ENCODE data around the gene ACLY.
A peak's percentile ranks its signal among the peaks of the same experiment; 100 is the strongest.
"Not testable (repeated sequence)": the region's sequence is repeated elsewhere in the genome, so short reads cannot be mapped to it uniquely, and the experiment has no call there.

The ACLY gene

DNA sequence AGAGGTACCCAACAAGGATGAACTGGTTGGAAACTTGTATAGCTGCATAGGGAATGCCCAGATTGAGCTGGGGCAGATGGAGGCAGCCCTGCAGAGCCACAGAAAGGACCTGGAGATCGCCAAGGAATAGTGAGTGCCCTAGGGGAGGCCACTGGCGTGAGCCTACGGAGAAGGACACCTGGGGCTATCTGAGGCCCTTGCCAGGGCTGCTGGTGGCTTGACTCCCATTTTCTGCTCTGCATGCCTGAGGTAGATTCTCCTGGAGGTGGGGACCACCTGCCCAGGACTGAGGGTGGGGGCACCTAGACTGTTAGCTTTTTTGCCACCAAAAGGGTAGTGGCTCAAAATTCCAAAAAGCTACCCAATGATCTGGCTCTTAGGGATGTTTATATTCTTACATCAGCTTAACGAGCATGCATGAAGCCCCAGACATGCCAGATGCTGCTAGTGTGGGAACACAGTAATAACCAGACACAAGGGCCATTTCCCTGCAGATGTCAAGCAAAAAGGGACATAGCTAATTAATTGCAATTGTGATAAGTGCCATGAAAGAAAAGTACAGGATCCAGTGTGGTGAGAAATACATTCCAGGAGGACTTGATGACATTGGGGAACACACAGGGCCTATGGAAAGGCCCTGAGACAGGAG, 20.4 kb upstream of the ACLY start:
- DNase-seq (ENCODE audit: low spot score) = no peak

DNA sequence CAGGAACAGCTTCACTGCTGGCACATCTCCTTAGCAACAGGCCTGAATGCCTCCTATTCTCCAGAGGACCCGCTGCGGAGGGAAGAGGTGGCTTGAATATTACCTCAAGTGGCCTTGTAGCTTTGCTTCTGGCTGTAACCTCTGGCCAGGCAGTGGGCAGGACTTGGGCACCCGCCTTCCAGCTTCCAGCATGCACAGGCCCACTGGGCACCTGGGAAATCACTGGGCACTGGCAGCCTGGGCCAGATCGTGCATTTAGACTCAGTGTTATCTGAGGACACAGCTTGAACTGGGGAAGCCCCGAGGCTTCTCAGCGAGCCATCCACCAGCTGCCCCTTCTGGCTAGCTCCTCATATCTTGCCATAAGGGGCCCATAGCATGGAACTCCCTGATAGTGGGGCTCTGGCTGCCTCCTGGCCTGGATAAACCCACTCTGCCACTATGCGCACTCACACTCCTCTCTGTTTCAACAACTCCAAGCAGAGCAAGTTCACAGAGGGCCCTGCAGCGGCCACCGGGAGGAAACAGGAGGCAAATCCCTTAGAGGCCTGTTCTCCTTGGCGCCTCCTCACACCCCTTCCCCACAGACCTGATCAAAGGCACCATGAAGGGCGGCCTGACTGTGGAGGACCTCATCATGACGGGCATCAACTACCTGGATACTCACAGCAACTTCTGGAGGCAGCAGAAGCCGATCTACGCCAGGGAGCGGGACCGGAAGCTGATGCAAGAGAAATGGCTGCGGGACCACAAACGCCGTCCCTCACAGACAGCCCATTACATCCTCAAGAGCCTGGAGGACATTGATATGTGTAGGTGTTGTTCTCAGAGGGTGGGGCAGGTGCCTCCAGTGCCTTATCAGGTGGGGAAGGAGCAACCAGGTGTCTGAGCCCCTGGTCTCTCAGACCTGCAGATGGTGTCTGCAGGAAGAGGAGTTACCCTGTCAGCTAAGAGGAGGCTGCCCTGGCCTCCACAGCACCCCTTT, 19.5 kb upstream of the ACLY start:
- no peak for DNase-seq (ENCODE audit: low spot score)

DNA sequence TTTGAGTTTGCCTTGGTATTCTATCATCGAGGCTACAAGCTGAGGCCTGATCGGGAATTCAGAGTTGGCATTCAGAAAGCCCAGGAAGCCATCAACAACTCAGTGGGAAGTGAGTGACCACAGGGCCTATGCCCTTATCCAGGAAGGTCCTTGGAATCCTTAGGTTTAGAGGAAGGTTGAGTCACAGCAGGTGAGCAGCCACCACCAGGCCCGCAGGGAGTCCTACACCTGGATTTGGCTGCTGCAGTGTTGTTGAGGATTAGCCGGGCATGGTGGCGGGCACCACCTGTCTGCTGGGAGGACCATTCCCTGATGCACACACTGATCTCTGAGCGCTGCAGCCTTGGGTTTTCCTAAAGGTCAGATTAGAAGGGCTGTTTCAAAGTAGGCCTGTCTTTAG, 16.9 kb upstream of the ACLY start:
- no peak for DNase-seq (ENCODE audit: low spot score)

DNA sequence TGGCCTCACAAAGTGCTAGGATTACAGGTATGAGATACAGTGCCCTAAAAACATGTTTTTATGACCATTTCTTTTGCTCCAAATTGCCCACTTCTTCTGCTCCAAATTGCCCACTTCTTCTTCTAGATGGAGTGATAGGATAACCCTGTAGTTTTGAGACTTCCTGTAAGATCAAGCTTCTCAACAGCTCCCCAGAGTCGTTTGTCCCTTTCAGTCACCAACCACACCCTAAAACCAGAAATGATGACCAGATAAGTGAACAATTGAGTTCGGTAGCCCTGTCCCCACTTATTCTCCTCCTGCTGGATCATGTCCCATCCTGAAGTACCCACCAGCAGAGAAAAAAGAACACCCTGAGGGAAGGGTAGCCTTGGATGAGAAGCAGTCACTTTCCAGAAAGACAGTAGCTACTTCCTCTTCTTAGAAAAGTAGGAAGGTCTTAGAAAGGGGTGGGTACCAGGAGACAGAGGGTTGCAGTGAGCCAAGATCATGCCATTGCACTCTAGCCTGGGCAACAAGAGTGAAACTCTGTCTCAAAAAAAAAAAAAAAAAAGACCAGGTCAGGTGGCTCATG, 14.2 kb upstream of the ACLY start:
- no peak for DNase-seq (ENCODE audit: low spot score)

DNA sequence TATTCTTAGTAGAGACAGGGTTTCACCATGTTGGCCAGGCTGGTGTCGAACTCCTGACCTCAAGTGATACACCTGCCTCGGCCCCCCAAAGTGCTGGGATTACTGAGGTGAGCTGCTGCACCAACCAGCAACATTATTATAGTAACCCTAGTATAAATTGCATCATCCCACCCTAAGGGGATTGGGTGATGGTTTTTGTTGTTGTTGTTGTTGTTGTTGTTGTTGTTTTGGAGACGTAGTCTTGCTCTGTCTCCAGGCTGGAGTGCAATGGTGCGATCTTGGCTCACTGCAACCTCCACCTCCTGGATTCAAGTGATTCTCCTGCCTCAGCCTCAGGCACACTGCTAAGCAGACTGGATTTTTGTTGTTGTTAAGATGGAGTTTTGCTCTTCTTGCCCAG, 13.0 kb upstream of the ACLY start:
- not testable (repeated sequence) for DNase-seq (ENCODE audit: low spot score)

DNA sequence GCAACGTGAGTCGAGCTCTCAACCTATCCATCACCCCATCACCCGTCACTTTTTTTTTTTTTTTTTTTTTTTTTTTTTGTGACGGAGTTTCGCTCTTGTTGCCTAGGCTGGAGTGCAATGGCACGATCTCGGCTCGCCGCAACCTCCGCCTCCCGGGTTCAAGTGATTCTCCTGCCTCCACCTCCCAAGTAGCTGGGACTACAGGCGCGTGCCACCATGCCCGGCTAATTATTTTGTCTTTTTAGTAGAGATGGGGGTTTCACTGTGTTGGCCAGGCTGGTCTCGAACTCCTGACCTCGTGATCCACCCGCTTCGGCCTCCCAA, 12.0 kb upstream of the ACLY start:
- DNase-seq (ENCODE audit: low spot score) = not testable (repeated sequence)

DNA sequence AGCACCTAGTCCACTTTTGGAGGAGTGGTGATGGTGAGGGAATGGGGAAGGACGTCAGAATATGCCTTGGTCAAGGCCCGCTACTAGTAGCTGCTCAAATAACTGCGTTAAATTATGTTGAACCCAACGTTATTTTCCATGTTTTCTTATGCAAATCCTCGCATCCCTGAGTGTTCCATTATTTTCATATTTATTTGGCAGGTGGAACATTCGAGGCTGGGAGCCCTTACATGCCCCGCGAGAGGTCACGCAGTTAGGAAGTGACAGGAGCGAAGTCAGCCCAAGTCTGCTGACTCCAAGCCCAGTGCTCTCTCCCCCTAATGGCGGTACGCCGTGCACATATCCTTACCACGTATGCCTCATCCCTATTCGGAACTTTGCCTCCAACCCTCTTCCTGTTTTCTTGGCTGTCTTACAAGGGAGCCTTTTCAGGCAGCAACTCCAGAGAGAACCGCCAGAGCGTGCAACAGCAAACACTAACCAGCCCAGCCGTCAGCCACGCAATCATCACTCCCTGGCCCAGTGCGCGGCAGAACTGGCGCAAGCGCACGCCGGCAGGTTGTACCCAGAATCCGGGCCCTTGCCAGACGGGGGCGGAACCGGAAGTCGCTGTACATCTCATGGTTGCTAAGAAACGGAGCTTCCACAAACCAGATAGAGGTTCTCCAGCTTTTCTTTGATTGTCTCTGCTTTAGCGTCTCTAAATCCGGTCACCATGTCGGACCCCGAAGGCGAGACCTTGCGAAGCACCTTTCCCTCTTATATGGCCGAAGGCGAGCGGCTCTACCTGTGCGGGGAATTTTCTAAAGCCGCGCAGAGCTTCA, 11.5 kb upstream of the ACLY start, which contains the start of gene ODAD4:
Gene ODAD4 (plus strand): TSS at position 609 of the 824 bp plus-strand sequence. CDS start 107 bp downstream, at position 716.
- peak; percentile 94 for DNase-seq (ENCODE audit: low spot score)

DNA sequence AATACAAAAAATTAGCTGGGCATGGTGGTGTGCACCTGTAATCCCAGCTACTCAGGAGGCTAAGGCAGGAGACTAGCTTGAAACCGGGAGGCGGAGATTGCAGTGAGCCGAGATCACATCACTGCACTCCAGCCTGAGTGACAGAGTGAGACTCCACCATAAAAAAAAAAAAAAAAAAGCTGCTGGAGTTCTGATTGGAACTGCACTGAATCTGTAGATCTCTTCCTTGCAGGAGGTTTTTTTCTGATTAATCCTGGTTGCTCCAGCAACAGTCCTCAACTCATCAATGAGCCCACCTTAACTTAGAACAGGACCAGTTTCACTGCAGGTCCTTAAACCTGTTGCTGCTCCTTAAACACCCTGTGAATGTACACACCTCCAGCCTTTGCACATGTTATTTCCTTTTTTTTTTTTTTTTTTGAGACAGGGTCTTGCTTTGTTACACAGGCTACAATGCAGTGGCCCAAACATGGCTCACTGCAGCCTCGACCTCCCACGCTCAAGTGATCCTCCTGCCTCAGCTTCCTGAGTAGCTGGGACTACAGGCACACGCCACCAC, 10.0 kb upstream of the ACLY start:
- no peak for DNase-seq (ENCODE audit: low spot score)

DNA sequence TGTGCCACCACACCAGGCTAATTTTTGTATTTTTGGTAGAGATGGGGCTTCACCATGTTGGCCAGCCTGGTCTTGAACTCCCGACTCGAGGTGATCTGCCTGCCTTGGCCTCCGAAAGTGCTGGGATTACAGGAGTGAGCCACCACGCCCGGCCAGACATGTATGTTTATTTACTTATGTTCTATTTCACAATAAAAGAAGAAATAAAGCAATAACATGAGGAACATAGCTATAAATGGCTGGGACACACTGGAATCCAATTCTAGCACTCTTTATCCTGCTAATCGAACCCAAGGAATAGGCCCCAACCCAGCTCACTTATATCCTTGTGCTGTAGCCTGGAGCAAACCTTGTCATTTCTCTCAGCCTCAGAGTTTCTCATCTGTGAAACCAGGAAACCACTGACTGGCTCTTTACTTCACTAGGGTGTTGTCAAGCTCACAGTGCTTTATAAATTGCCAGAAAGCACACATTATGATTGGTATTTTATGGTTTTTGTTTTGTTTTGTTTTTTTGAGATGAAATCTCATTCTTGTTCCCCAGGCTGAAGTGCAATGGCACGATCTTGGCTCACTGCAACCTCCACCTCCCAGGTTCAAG, 7.3 kb upstream of the ACLY start:
- DNase-seq (ENCODE audit: low spot score) = no peak

DNA sequence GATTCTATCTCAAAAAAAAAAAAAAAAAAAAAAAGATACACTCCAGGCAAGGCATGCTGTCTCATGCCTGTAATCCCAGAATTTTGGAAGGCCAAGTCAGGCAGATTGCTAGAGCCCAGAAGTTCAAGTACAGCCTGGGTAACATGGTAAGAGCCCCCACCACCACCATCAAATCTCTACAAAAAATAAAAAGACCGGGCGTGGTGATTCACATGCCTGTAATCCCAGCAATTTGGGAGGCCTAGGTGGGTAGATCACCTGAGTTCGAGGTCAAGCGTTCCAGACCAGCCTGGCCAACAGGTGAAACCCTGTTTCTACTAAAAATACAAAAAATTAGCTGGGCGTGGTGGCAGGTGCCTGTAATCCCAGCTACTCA, 1.8 kb upstream of the ACLY start:
- DNase-seq (ENCODE audit: low spot score) = no peak

DNA sequence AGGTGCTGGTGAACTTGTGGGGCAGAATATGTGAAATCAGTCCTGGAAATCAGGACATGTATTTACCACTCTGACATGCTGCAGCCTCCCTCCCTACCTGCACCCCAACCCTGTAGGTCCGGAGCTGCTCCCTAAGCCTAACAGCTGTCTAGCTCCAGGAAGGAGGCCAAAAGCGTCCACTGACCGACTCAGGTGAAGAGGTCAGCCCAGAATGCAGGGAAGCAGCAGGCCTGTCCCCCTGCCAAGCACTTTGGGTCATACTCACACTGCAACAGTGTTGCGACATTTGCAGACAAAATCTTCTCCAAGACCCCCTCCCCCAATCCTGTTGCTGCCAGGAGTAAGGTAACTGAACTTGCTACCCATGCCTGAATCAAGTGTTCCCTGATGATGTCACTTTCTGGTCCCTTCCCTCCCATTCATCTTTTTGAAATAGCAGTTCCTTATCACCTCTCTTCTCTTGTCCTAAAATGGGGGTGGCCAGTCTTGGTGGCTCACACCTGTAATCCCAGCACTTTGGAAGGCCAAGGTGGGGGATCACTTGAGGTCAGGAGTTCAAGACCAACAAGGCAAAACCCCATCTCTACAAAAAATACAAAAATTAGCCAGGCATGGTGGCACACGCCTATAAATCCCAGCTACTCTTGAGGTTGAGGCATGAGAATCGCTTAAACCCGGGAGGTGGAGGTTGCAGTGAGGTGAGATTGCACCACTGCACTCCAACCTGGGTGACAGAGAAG, 1.3 kb upstream of the ACLY start:
- no peak for DNase-seq (ENCODE audit: low spot score)

DNA sequence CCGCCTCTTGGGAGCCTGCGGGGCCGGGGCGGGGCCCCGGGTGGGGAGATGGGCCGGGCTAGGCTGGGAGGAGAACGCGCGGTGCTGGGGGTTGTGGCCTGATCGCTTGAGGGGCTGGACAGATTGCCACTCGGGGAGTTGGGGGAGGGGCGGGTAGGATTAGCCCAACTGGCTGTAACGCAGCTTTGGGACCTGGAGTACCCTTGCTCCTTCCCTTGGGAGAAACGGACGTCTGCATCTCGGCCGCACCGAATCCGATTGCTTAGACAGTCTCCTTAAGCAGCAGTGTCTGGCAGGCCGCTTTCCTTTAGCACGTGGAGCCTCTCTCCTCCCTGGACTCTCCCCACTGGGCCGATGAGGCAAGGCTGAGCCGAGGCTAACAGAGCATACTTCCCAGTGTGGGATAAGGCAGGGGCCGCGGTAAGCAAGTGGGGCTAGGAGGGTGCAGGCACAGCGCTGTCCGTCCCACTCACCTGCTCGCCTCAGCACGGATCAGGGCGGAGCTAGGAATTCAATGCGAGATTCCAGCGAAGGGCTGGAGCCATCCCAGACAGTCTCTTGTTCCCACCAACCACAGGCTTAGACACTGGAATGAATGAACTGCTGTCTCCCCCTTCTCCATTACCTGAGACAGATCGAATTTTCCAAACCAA, 540 bp upstream of the ACLY start:
- DNase-seq (ENCODE audit: low spot score) = peak; percentile 74

DNA sequence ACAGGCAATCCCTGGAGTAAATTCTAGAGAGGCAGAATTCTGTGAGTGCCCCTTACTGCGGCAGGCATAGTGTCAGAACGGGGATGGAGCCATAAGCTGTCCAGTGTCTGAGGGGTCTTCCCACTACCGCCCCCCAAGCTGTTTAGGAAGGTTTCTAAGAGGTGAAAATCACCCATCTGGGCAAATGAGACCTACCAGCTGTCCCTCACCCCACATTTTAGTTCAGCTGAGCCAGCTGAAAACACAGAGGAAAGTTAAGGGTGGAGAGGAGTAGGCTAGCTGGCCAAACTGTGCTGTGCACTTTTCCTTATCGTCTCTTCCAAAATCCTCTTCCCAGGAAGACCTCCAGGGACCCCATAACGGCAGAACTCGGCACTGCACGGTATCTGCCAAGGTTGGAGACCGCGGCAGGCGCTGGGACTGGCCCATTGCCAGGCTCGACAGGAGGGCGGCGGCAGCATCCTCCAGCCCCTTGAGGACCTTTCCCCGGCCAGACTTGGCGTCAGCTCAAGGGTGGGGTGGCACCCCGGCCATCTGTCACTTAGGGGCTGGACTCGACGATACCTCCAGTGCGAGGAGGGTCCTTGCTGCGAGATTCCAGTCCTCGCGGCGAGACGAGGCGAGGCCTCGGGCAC, 955 bp downstream of the ACLY start:
- DNase-seq (ENCODE audit: low spot score) = no peak

DNA sequence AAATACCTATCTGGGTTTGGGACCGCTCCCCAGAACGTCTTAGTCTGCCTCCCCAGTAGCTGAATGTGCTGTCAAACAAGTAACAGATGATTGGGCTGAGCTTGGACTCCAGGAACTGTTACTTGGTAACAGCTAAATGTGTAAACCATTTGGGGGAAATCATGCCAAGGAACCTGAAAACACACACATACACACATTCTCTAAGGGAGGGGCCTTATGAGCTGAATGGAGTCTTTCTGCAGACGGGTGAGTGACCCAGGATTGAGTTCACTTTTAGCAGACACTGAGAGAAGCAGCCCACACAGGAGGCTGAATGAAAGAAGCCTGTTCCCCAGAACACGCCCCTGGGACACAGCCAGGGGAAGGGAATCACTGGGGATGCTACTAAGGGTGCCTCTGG, 1.6 kb downstream of the ACLY start:
- no peak for DNase-seq (ENCODE audit: low spot score)

DNA sequence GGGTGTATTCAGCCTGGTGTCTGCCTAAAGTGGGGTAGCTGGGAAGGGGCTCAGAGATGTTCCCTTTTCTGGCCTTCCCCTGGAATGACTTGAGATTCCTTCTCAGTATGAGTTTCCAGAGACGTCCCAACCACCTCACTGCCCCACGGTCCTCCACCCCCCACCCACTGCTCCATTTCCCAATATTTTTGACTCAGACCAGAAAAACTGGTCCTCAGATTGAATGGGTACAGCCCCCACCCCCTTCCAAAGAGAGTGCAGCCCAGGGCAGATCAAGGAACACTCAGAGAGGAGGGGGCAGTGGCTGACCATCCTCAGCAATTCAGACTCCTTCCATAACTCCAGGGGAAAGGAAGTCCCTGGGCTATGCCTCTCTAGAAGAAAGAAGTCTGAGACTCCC, 3.2 kb downstream of the ACLY start:
- DNase-seq (ENCODE audit: low spot score) = no peak

DNA sequence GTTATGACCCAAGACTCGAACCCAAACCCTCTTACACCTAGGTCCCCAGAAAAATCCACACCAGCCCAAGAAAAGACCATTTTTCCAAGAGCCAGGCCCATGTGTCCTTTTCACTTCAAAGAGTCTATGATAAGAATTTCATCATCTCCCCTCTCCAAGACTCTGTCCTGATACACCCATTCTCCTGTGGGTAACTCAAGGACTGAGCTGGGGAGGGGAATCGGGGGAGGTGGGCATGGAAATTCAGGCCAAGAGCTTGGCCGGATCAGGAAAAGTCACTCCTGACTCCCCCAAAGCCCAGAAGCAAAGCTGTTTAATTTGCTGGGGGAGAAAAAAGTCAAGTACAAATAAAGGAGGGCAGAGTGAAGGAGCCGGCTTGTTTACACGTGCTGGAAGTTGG, 3.7 kb downstream of the ACLY start:
- no peak for DNase-seq (ENCODE audit: low spot score)

DNA sequence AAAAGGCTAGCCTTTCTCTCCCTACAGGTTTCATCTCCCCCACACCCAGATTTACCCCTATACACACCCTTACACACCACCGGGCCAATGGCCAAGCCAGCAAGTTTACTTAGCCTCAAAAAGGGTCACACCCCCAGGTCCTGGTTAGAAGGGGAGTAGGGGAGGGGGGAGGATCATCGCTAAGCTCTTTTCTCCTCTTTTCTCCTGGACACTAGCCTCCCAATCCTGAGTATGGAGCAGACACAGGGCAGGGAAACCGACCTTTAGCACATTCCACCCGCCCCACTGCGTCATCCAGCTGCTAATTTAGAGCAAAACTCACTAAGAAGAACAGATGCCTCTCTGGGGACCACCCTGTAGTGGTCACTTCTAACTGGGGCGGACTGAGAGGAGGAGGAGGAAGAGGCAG, 4.4 kb downstream of the ACLY start:
- DNase-seq (ENCODE audit: low spot score) = no peak

DNA sequence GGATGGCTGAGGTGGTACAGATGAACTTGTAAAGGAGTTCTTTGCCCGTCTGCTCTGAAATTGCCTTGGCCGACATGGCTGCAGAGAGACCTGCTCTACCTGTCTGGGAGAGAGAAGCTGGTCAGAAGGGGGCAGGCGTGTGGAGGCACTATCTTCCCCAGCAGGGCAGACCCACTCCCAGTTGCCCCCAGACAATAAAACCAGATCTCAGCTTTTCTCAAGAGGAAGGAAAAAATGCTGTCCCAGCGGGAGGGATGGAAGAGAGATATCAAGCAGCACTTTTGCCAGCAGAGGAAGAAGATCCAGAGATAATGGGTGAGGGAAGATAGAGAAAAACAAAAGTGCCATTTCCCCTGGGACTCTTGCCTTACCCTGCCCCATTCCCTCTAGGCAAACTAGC, 5.0 kb downstream of the ACLY start:
- no peak for DNase-seq (ENCODE audit: low spot score)

DNA sequence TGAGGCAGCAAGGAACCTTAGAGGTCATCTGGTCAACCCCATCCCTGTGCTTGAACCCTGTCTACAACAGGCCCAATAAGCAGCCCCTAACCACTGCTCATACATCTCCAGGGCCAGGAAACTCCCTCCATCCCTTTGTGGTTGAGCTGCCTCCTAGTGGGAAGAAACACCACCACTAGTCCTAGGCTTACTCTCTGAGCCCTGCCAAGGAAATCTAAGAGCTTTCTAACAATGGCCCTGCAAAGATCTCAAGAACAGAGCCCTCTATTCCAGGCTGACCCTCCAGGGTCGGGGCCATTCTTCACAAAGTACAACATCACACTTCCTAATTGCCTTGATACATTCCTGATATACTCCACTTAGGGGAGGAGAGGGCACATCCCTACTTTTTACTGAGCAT, 5.8 kb downstream of the ACLY start:
- no peak for DNase-seq (ENCODE audit: low spot score)
